Upper lobe of left lung (tissue), 6 donors: Measurements from ENCODE around the gene PTGDR2. TPM values are rescaled to one million over a fixed set of nuclear protein-coding genes. Genes with fewer than 3 reads are reported as not detected.

Experiments used
- ATAC-seq, 2 donors: fragments of 200-7000 bp; cut with Tn5 transposase; one replicate each; pipeline ENCODE4 v1.9.1; 2022; ENCODE audit warnings: mild to moderate bottlenecking in 2 of 2, moderate library complexity in 2 of 2; ENCODE audit not compliant: low FRiP score in 2 of 2
- DNase-seq, 2 donors: peaks; one replicate each; pipeline ENCODE4 v3.0.0-alpha.2; 2019 to 2020
- H3K27ac ChIP-seq, 4 donors: fragments of 200-600 bp; sonication (generic); one replicate each; pipeline ENCODE4 v1.5.1; 2016 to 2019
- H3K27me3 ChIP-seq, 4 donors: fragments of 200-600 bp; sonication (generic); one replicate each; pipeline ENCODE4 v1.5.1; 2017 to 2019
- H3K36me3 ChIP-seq, 4 donors: fragments of 200-600 bp; sonication (generic); one replicate each; pipeline ENCODE4 v1.5.1; 2016 to 2019
- H3K4me1 ChIP-seq, 4 donors: fragments of 200-600 bp; sonication (generic); one replicate each; pipeline ENCODE4 v1.5.1; 2018 to 2019
- H3K4me3 ChIP-seq, 4 donors: fragments of 200-600 bp; sonication (generic); one replicate each; pipeline ENCODE4 v1.5.1; 2017 to 2019; ENCODE audit warnings: mild to moderate bottlenecking in 2 of 4, moderate library complexity in 1 of 4
- H3K9me3 ChIP-seq, 4 donors: fragments of 200-600 bp; sonication (generic); one replicate each; pipeline ENCODE4 v1.5.1; 2018 to 2019
- EP300 ChIP-seq, 4 donors: sonication (generic); formaldehyde crosslinking; IDR thresholded peaks; one replicate each; pipeline ENCODE4 v1.5.1; 2017; ENCODE audit warnings: antibody characterized with exemption in 4 of 4, control low read depth in 2 of 4
- POLR2A ChIP-seq, 4 donors: fragments of 450-650 bp; IDR thresholded peaks; one replicate each; pipeline ENCODE4 v1.5.1; 2016 to 2017; ENCODE audit warnings: antibody characterized with exemption in 4 of 4, mild to moderate bottlenecking in 2 of 4
- POLR2AphosphoS5 ChIP-seq, 2 donors: sonication (generic); formaldehyde crosslinking; IDR thresholded peaks; one replicate each; pipeline ENCODE4 v1.5.1; 2017; ENCODE audit warnings: antibody characterized with exemption in 2 of 2
- WGBS, 2 donors: methylation state at CpG; one replicate each; pipeline ENCODE4 v1.1.5; 2017 to 2018; 5-methylcytosine and 5-hydroxymethylcytosine counted together
- total RNA-seq, 6 donors: library from RNA; depleted of rRNA in 4 of 6; stranded (reverse); fragments of >200 nt in 4 of 6; gene quantifications; one replicate each; pipeline versions ENCODE4 v1.1.0 to v1.2.1, GENCODE V29; 2016 to 2021
- TF ChIP-seq, protein P1 (sequence below), 6 experiments: fragments of 450-650 bp in 4 of 6; fragments of 200-600 bp in 2 of 6; sonication (generic) in 2 of 6; IDR thresholded peaks; one replicate each; pipeline ENCODE4 v1.5.1; 2016 to 2019; ENCODE audit warnings: antibody characterized with exemption in 6 of 6
- donor health status: DM: no; HTN: no; CAD: no; lungs with moderate emphysema.
- donor health status: DM: no; HTN: yes; CAD: no; lungs with severe emphysema.

PTGDR2 gene
- total RNA-seq, 6 donors from 2014 or later, result 0.49 to 1.5 (median 1.1) TPM; not detected in 2

DNA sequence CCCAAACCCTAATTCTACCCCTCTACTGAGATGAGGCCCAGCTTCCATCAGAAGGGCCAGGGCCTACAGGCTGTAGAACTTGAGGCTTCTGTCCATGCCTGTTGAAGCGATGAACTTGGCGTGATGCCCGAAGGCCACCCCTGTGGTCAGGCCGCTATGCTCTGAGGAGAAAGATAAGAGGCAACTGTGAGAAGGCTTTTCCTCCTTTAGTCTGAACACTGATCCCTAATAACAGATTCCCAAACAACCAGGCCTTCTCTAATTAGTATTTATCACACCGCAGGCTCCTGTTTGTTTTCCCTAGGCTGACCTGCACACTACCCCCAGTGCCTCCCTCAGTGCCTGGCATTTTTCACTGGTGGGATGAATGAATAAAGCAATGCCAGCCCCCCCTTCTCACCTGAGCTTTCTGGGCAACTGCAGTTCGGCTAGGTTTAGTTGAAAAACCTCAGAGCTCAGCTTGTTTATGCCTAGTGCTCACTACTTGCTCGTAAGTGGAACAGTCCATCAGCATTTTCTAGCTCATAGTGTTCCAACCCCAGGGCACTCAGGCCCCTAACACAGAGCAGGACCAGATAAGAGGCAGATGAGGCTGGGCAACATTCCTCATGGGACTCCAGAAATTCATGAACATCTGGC lies 35.5 kb upstream of the PTGDR2 start:
- H3K9me3 ChIP-seq, result no peaks in the 10 kb centered on the region
- peak overlapping the region in 2 of 4 donors; percentile 23 to 57 for H3K27ac ChIP-seq
- H3K36me3 ChIP-seq, result peaks cover 12 to 65% (median 28%) of the 10 kb centered on the region in 4 donors
- ATAC-seq, result no peak
- no peak overlapping the region for H3K4me3 ChIP-seq
- WGBS, 2 donors, result 78 to 82% methylated on average over 7 of the region's 7 CpGs
- TF ChIP-seq EP300 (IDR thresholded peaks at IDR 0.05), result no peak
- TF ChIP-seq POLR2AphosphoS5 (IDR thresholded peaks at IDR 0.05), result no peak
- no peak for TF ChIP-seq POLR2A (IDR thresholded peaks at IDR 0.05)
- TF ChIP-seq, protein P1, sequence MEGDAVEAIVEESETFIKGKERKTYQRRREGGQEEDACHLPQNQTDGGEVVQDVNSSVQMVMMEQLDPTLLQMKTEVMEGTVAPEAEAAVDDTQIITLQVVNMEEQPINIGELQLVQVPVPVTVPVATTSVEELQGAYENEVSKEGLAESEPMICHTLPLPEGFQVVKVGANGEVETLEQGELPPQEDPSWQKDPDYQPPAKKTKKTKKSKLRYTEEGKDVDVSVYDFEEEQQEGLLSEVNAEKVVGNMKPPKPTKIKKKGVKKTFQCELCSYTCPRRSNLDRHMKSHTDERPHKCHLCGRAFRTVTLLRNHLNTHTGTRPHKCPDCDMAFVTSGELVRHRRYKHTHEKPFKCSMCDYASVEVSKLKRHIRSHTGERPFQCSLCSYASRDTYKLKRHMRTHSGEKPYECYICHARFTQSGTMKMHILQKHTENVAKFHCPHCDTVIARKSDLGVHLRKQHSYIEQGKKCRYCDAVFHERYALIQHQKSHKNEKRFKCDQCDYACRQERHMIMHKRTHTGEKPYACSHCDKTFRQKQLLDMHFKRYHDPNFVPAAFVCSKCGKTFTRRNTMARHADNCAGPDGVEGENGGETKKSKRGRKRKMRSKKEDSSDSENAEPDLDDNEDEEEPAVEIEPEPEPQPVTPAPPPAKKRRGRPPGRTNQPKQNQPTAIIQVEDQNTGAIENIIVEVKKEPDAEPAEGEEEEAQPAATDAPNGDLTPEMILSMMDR (IDR thresholded peaks at IDR 0.05), result no peak
- H3K27me3 ChIP-seq, result no peaks in the 10 kb centered on the region
- no peak for DNase-seq
- H3K4me1 ChIP-seq, result peaks cover 0 to 11% (median 3%) of the 10 kb centered on the region in 4 donors

DNA sequence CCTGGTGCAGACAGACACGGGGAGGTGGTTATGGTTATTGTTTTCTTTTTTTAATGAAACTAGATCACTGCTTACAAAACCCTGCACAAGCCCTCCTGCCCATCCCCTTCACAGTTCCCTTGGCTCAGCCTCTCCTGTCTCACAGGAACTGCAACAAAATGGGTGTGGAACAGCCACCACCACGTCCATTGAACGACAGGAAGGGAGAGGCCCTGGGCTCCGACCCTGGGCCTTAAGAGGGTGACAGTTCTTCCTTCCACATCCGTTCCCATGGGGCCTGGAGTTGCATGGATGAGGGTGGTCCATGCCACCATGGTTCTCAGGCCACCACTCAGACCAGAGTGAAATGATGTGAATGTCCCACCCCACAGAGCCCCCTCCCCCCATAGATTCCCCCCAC lies 34.9 kb upstream of the PTGDR2 start:
- Histone ChIP-seq H3K9me3 (no peaks in the 10 kb centered on the region), H3K27ac (peak overlapping the region in 2 of 4 donors; percentile 23 to 61), H3K36me3 (peaks cover 7 to 59% (median 22%) of the 10 kb centered on the region in 4 donors), H3K4me1 (peaks cover 0 to 11% (median 3%) of the 10 kb centered on the region in 4 donors), H3K27me3 (no peaks in the 10 kb centered on the region), H3K4me3 (no peak overlapping the region)
- no peak for DNase-seq
- no peak for ATAC-seq
- TF ChIP-seq, protein P1 (IDR thresholded peaks at IDR 0.05), result no peak
- TF ChIP-seq EP300 (IDR thresholded peaks at IDR 0.05), result no peak
- no peak for TF ChIP-seq POLR2A (IDR thresholded peaks at IDR 0.05)
- TF ChIP-seq POLR2AphosphoS5 (IDR thresholded peaks at IDR 0.05), result no peak
- WGBS, 2 donors, result 43 to 49% methylated on average over 5 of the region's 5 CpGs

DNA sequence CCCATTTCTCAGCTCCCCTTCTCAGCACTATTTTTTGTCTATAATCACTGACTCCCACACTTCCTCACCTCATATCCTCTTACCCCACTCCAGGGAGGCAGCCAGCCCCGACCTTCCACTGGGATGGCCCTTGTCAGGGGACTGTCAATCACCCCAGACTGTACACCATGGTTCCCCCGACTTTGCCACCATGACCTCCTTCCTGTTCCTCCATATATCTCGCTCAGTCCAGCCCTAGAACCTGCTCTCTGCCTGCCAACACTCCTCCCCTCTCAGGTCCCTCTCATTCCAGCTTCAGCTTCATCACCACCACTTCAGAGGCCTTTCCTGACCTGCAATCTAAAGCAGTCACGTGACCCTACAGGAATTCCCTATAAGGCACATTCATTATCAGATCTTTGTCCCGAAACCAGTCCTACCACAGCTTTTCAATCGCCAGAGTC lies 34.1 kb upstream of the PTGDR2 start:
- TF ChIP-seq POLR2A (IDR thresholded peaks at IDR 0.05) (no peak), POLR2AphosphoS5 (IDR thresholded peaks at IDR 0.05) (no peak), EP300 (IDR thresholded peaks at IDR 0.05) (no peak)
- TF ChIP-seq, protein P1 (IDR thresholded peaks at IDR 0.05), result no peak
- ATAC-seq (peak in 1 of 2 donors; percentile 40), DNase-seq (no peak)
- 57 to 60% methylated on average over 6 of the region's 6 CpGs for WGBS, 2 donors
- Histone ChIP-seq H3K36me3 (peaks cover 6 to 51% (median 15%) of the 10 kb centered on the region in 4 donors), H3K27ac (peak overlapping the region in 1 of 4 donors; percentile 61), H3K4me3 (no peak overlapping the region), H3K27me3 (no peaks in the 10 kb centered on the region), H3K9me3 (no peaks in the 10 kb centered on the region), H3K4me1 (peaks cover 0 to 11% (median 3%) of the 10 kb centered on the region in 4 donors)

DNA sequence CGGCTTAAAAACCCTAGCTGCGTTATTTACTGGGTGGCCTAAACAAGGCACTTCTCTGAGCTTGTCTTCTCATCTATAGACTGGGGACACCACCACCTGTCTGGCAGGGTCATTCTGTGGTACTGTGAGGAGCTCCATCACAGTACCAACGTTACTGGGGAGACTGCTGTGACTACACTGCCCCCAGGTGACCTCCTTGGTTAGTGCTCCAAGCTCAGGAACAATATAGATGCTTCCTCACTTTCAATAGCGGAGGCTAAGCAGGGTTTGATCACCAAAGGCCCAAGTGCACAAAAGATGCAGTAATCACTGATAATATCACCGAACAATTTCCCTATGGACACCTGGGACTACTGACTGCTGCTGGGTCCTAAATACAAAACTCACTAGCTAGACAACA lies 31.8 kb upstream of the PTGDR2 start:
- ATAC-seq, result peak in 1 of 2 donors; percentile 82
- WGBS, 2 donors, result 50 to 66% methylated on average over 3 to 5 of the region's 5 CpGs

More for the DNA sequence above, 31.8 kb upstream of the PTGDR2 start:
- H3K4me1 ChIP-seq, result peaks cover 0 to 11% (median 3%) of the 10 kb centered on the region in 4 donors
- H3K27ac ChIP-seq, result no peak overlapping the region
- no peak for DNase-seq
- peaks cover 0 to 29% (median 2%) of the 10 kb centered on the region in 4 donors for H3K36me3 ChIP-seq
- H3K27me3 ChIP-seq, result no peaks in the 10 kb centered on the region
- TF ChIP-seq POLR2AphosphoS5 (IDR thresholded peaks at IDR 0.05), result no peak
- TF ChIP-seq, protein P1 (IDR thresholded peaks at IDR 0.05), result peak in 4 of 6 experiments; percentile 17 to 45 (median 36)
- H3K4me3 ChIP-seq, result no peak overlapping the region
- no peaks in the 10 kb centered on the region for H3K9me3 ChIP-seq
